Natural killer cell treated with Interleukin-12 subunit alpha and Interleukin-12 subunit beta and Interleukin-15 and Interleukin-18, amount 100 ng/mL, for 72 hours (primary cell): ENCODE results near the gene WARS2. TPM values are rescaled to one million over a fixed set of nuclear protein-coding genes. Genes with fewer than 3 reads are reported as not detected.
"Not testable (repeated sequence)": the region's sequence is repeated elsewhere in the genome, so short reads cannot be mapped to it uniquely, and the experiment has no call there.

Experiments
- ATAC-seq, 2 donors: fragments of 150-1000 bp; cut with Tn5 transposase in 1 of 2; sonication (Bioruptor Pico), chemical (Tn5 transposase) in 1 of 2; 2 replicates each; pipeline ENCODE4 v1.10.0; 2021
- DNase-seq: peaks from one replicate; pipeline ENCODE4 v3.0.0; 2022; ENCODE audit warnings: low spot score
- H3K27ac Mint-ChIP-seq, 2 donors: 1 replicate in 1 of 2; 2 replicates in 1 of 2; pipeline ENCODE4 v1.8.0; 2022; ENCODE audit warnings: mixed read lengths in 2 of 2, mild to moderate bottlenecking in 1 of 2, moderate library complexity in 1 of 2
- H3K27me3 Mint-ChIP-seq, 2 donors: 1 replicate in 1 of 2; 2 replicates in 1 of 2; pipeline ENCODE4 v1.8.0; 2022; ENCODE audit warnings: mixed read lengths in 2 of 2
- H3K36me3 Mint-ChIP-seq: one replicate; pipeline ENCODE4 v1.8.0; 2022; ENCODE audit warnings: mixed read lengths
- H3K4me1 Mint-ChIP-seq, 2 donors: 1 replicate in 1 of 2; 2 replicates in 1 of 2; pipeline ENCODE4 v1.8.0; 2022; ENCODE audit warnings: low read depth in 2 of 2, mixed read lengths in 2 of 2, mild to moderate bottlenecking in 1 of 2
- H3K4me3 Mint-ChIP-seq: one replicate; pipeline ENCODE4 v1.8.0; 2022; ENCODE audit warnings: mixed read lengths
- H3K9me3 Mint-ChIP-seq: 2 replicates; pipeline ENCODE4 v1.8.0; 2022; ENCODE audit warnings: mixed read lengths
- total RNA-seq, 2 donors: library from RNA; stranded (reverse); gene quantifications; one replicate each; pipeline ENCODE4 v1.2.3, GENCODE V29; 2022

WARS2 gene
- total RNA-seq, 2 donors from 2014 or later, result 14.3 to 17.1 TPM

- H3K27ac Mint-ChIP-seq, H3K27me3 Mint-ChIP-seq, H3K4me3 Mint-ChIP-seq, H3K9me3 Mint-ChIP-seq, ATAC-seq, H3K4me1 Mint-ChIP-seq, DNase-seq: not testable (repeated sequence)
- peaks cover 25% of the 10 kb centered on the region for H3K36me3 Mint-ChIP-seq
These were observed 16.3 kb upstream of the WARS2 start for GRCh38 chr1:119156761-119157160.

- H3K4me3 Mint-ChIP-seq, H3K4me1 Mint-ChIP-seq, H3K27ac Mint-ChIP-seq, H3K27me3 Mint-ChIP-seq, ATAC-seq, H3K9me3 Mint-ChIP-seq, DNase-seq: not testable (repeated sequence)
- H3K36me3 Mint-ChIP-seq, result peaks cover 37% of the 10 kb centered on the region
These were observed 14.6 kb upstream of the WARS2 start for GRCh38 chr1:119155069-119155468.

- Mint-ChIP-seq H3K9me3 (no peaks in the 10 kb centered on the region), H3K4me1 (peaks cover 6 to 8% of the 10 kb centered on the region in 2 donors), H3K36me3 (peaks cover 24% of the 10 kb centered on the region), H3K27me3 (no peaks in the 10 kb centered on the region), H3K27ac (no peak overlapping the region), H3K4me3 (no peak overlapping the region)
- no peak for DNase-seq
- no peak for ATAC-seq
These were observed 9.7 kb upstream of the WARS2 start for GRCh38 chr1:119150150-119150549.

- DNase-seq (no peak), ATAC-seq (no peak)
- H3K9me3 Mint-ChIP-seq, result no peaks in the 10 kb centered on the region
- H3K36me3 Mint-ChIP-seq, result peaks cover 13% of the 10 kb centered on the region
- H3K27me3 Mint-ChIP-seq, result no peaks in the 10 kb centered on the region
- H3K4me3 Mint-ChIP-seq, result no peak overlapping the region
- peaks cover 0 to 8% of the 10 kb centered on the region in 2 donors for H3K4me1 Mint-ChIP-seq
- H3K27ac Mint-ChIP-seq, result no peak overlapping the region
These were observed 7.2 kb upstream of the WARS2 start for GRCh38 chr1:119147661-119148090.

GRCh38 chr1:119146466-119146865 lies 6.0 kb upstream of the WARS2 start:
- Mint-ChIP-seq H3K9me3 (no peaks in the 10 kb centered on the region), H3K27ac (peak overlapping the region in 1 of 2 donors; percentile 8), H3K36me3 (peaks cover 10% of the 10 kb centered on the region), H3K4me3 (no peak overlapping the region), H3K27me3 (no peaks in the 10 kb centered on the region), H3K4me1 (peaks cover 6 to 11% of the 10 kb centered on the region in 2 donors)
- DNase-seq, result no peak
- ATAC-seq, result no peak

- DNase-seq, result no peak
- no peaks in the 10 kb centered on the region for H3K9me3 Mint-ChIP-seq
- peaks cover 10 to 13% of the 10 kb centered on the region in 2 donors for H3K4me1 Mint-ChIP-seq
- no peaks in the 10 kb centered on the region for H3K36me3 Mint-ChIP-seq
- no peak for ATAC-seq
- H3K4me3 Mint-ChIP-seq, result no peak overlapping the region
- H3K27me3 Mint-ChIP-seq, result no peaks in the 10 kb centered on the region
- H3K27ac Mint-ChIP-seq, result no peak overlapping the region
These were observed 4.4 kb upstream of the WARS2 start for GRCh38 chr1:119144813-119145212.

- Mint-ChIP-seq H3K27me3 (no peaks in the 10 kb centered on the region), H3K36me3 (no peaks in the 10 kb centered on the region), H3K27ac (no peak overlapping the region), H3K4me3 (no peak overlapping the region), H3K4me1 (peaks cover 13% of the 10 kb centered on the region in 2 donors), H3K9me3 (no peaks in the 10 kb centered on the region)
- ATAC-seq, result no peak
- no peak for DNase-seq
These were observed 3.3 kb upstream of the WARS2 start for GRCh38 chr1:119143706-119144105.

- no peak overlapping the region for H3K4me3 Mint-ChIP-seq
- ATAC-seq, result no peak
- H3K4me1 Mint-ChIP-seq, result peaks cover 13 to 16% of the 10 kb centered on the region in 2 donors
These were observed 1.2 kb upstream of the WARS2 start for GRCh38 chr1:119141660-119142059.

GRCh38 chr1:119141020-119141424 lies 569 bp upstream of the WARS2 start:
- Mint-ChIP-seq H3K4me1 (peaks cover 13 to 16% of the 10 kb centered on the region in 2 donors), H3K9me3 (no peaks in the 10 kb centered on the region), H3K4me3 (no peak overlapping the region), H3K27me3 (no peaks in the 10 kb centered on the region), H3K27ac (no peak overlapping the region), H3K36me3 (no peaks in the 10 kb centered on the region)
- ATAC-seq, result no peak
- DNase-seq, result no peak

More at GRCh38 chr1:119141660-119142059, 1.2 kb upstream of the WARS2 start:
- DNase-seq, result no peak
- no peaks in the 10 kb centered on the region for H3K27me3 Mint-ChIP-seq
- no peaks in the 10 kb centered on the region for H3K36me3 Mint-ChIP-seq
- no peaks in the 10 kb centered on the region for H3K9me3 Mint-ChIP-seq
- H3K27ac Mint-ChIP-seq, result no peak overlapping the region

- DNase-seq, result peak; percentile 61
- H3K9me3 Mint-ChIP-seq, result no peaks in the 10 kb centered on the region
- H3K4me3 Mint-ChIP-seq, result no peak overlapping the region
- ATAC-seq, result peak; percentile 37 to 56
- H3K36me3 Mint-ChIP-seq, result no peaks in the 10 kb centered on the region
- H3K4me1 Mint-ChIP-seq, result peaks cover 13% of the 10 kb centered on the region in 2 donors
- no peaks in the 10 kb centered on the region for H3K27me3 Mint-ChIP-seq
- no peak overlapping the region for H3K27ac Mint-ChIP-seq
These were observed 636 bp downstream of the WARS2 start for GRCh38 chr1:119139857-119140176.

- no peaks in the 10 kb centered on the region for H3K9me3 Mint-ChIP-seq
- DNase-seq (peak; percentile 74), ATAC-seq (peak; percentile 73 to 79)
- no peak overlapping the region for H3K4me3 Mint-ChIP-seq
- H3K27ac Mint-ChIP-seq, result no peak overlapping the region
- no peaks in the 10 kb centered on the region for H3K27me3 Mint-ChIP-seq
- peaks cover 13% of the 10 kb centered on the region in 2 donors for H3K4me1 Mint-ChIP-seq
- no peaks in the 10 kb centered on the region for H3K36me3 Mint-ChIP-seq
These were observed 1.1 kb downstream of the WARS2 start for GRCh38 chr1:119139403-119139802.

- Mint-ChIP-seq H3K36me3 (no peaks in the 10 kb centered on the region), H3K4me3 (no peak overlapping the region), H3K27me3 (no peaks in the 10 kb centered on the region), H3K4me1 (peaks cover 7 to 9% of the 10 kb centered on the region in 2 donors), H3K9me3 (no peaks in the 10 kb centered on the region), H3K27ac (no peak overlapping the region)
- ATAC-seq (no peak), DNase-seq (no peak)
These were observed 4.1 kb downstream of the WARS2 start for GRCh38 chr1:119136401-119136800.

GRCh38 chr1:119133987-119134386 lies 6.5 kb downstream of the WARS2 start:
- Mint-ChIP-seq H3K4me1 (peaks cover 0 to 6% of the 10 kb centered on the region in 2 donors), H3K27me3 (no peaks in the 10 kb centered on the region), H3K36me3 (no peaks in the 10 kb centered on the region), H3K4me3 (no peak overlapping the region), H3K9me3 (no peaks in the 10 kb centered on the region), H3K27ac (no peak overlapping the region)
- no peak for DNase-seq
- no peak for ATAC-seq

- no peak for DNase-seq
- H3K36me3 Mint-ChIP-seq, result no peaks in the 10 kb centered on the region
- H3K27ac Mint-ChIP-seq, result no peak overlapping the region
- no peaks in the 10 kb centered on the region for H3K27me3 Mint-ChIP-seq
- H3K9me3 Mint-ChIP-seq, result no peaks in the 10 kb centered on the region
- H3K4me1 Mint-ChIP-seq, result no peaks in the 10 kb centered on the region
- ATAC-seq, result no peak
- no peak overlapping the region for H3K4me3 Mint-ChIP-seq
These were observed 8.3 kb downstream of the WARS2 start for GRCh38 chr1:119132179-119132578.

- H3K4me3 Mint-ChIP-seq, result no peak overlapping the region
- H3K27me3 Mint-ChIP-seq, result no peaks in the 10 kb centered on the region
- no peaks in the 10 kb centered on the region for H3K9me3 Mint-ChIP-seq
- peaks cover 0 to 3% of the 10 kb centered on the region in 2 donors for H3K4me1 Mint-ChIP-seq
- no peak overlapping the region for H3K27ac Mint-ChIP-seq
- H3K36me3 Mint-ChIP-seq, result peaks cover 7% of the 10 kb centered on the region
- no peak for DNase-seq
- ATAC-seq, result no peak
These were observed 14.6 kb downstream of the WARS2 start for GRCh38 chr1:119125874-119126273.
